Mesenchymal stem cell (in vitro differentiated cells and primary cell): ENCODE measurements around the gene PLSCR5. TPM values are rescaled to one million over a fixed set of nuclear protein-coding genes. Genes with fewer than 3 reads are reported as not detected.

Source experiments
- DNase-seq: peaks from one replicate; pipeline ENCODE4 v3.0.0-alpha.2; 2013
- H2AFZ ChIP-seq: one replicate; pipeline ENCODE4 v1.6.1; 2013; ENCODE audit warnings: low read depth, mild to moderate bottlenecking, control low read depth, inconsistent platforms, low read length, moderate library complexity
- H2AK5ac ChIP-seq: 2 replicates; pipeline ENCODE4 v1.6.1; 2013; ENCODE audit warnings: low read length, moderate library complexity, mild to moderate bottlenecking, inconsistent platforms; ENCODE audit not compliant: severe bottlenecking
- H2BK120ac ChIP-seq: one replicate; pipeline ENCODE4 v1.6.1; 2013; ENCODE audit warnings: low read depth, mild to moderate bottlenecking, inconsistent platforms, low read length, moderate library complexity
- H2BK12ac ChIP-seq, 2 experiments: one replicate each; pipeline ENCODE4 v1.6.1; 2013; ENCODE audit warnings: inconsistent platforms in 2 of 2, low read length in 2 of 2, mild to moderate bottlenecking in 2 of 2, moderate library complexity in 2 of 2, control low read depth in 1 of 2
- H2BK15ac ChIP-seq: one replicate; pipeline ENCODE4 v1.6.1; 2013; ENCODE audit warnings: mild to moderate bottlenecking, low read depth, inconsistent platforms; ENCODE audit not compliant: poor library complexity, severe bottlenecking
- H2BK5ac ChIP-seq: 2 replicates; pipeline ENCODE4 v1.6.1; 2013; ENCODE audit warnings: low read depth, mild to moderate bottlenecking, low read length, control low read depth, inconsistent platforms; ENCODE audit not compliant: poor library complexity, severe bottlenecking
- H3K14ac ChIP-seq, 2 experiments: one replicate each; pipeline ENCODE4 v1.6.1; 2013; ENCODE audit warnings: inconsistent platforms in 2 of 2, low read length in 2 of 2, control low read depth in 1 of 2, mild to moderate bottlenecking in 1 of 2, moderate library complexity in 1 of 2
- H3K18ac ChIP-seq, 2 experiments: one replicate each; pipeline ENCODE4 v1.6.1; 2013; ENCODE audit warnings: inconsistent platforms in 2 of 2, low read length in 2 of 2, control low read depth in 1 of 2, low read depth in 1 of 2, mild to moderate bottlenecking in 1 of 2
- H3K23ac ChIP-seq, 2 experiments: one replicate each; pipeline ENCODE4 v1.6.1; 2013; ENCODE audit warnings: inconsistent platforms in 2 of 2, low read length in 2 of 2, mild to moderate bottlenecking in 2 of 2, moderate library complexity in 2 of 2, control low read depth in 1 of 2
- H3K27ac ChIP-seq: 2 replicates; pipeline ENCODE4 v1.5.1; 2013; ENCODE audit warnings: mild to moderate bottlenecking, moderate library complexity, low read length, control low read depth, inconsistent platforms; ENCODE audit not compliant: poor library complexity, severe bottlenecking
- H3K27me3 ChIP-seq, 2 experiments: 2 replicates each; pipeline versions ENCODE4 v1.6.1 to v1.7.0; 2013; ENCODE audit warnings: low read length in 2 of 2, mild to moderate bottlenecking in 2 of 2, moderate library complexity in 2 of 2, control low read depth in 1 of 2, inconsistent platforms in 1 of 2; ENCODE audit not compliant: control insufficient read depth in 1 of 2, insufficient read depth in 1 of 2
- H3K36me3 ChIP-seq, 2 experiments: 2 replicates each; pipeline versions ENCODE4 v1.6.1 to v1.7.0; 2013; ENCODE audit warnings: low read length in 2 of 2, control low read depth in 1 of 2, inconsistent platforms in 1 of 2, low read depth in 1 of 2, mild to moderate bottlenecking in 1 of 2; ENCODE audit not compliant: insufficient read depth in 2 of 2, control insufficient read depth in 1 of 2
- H3K4ac ChIP-seq, 2 experiments: one replicate each; pipeline ENCODE4 v1.6.1; 2013; ENCODE audit warnings: inconsistent platforms in 2 of 2, low read length in 2 of 2, mild to moderate bottlenecking in 2 of 2, moderate library complexity in 2 of 2, control low read depth in 1 of 2, low read depth in 1 of 2
- H3K4me1 ChIP-seq: 2 replicates; pipeline ENCODE4 v1.6.1; 2013; ENCODE audit warnings: low read depth, low read length, control low read depth; ENCODE audit not compliant: control insufficient read depth, insufficient read depth
- H3K4me2 ChIP-seq: 2 replicates; pipeline ENCODE4 v1.6.1; 2013; ENCODE audit warnings: low read length, mild to moderate bottlenecking, inconsistent platforms; ENCODE audit not compliant: poor library complexity, severe bottlenecking
- H3K4me3 ChIP-seq, 2 experiments: 2 replicates each; pipeline versions ENCODE4 v1.5.1 to v1.7.0; 2013; ENCODE audit warnings: low read length in 2 of 2, mild to moderate bottlenecking in 2 of 2, control low read depth in 1 of 2, low read depth in 1 of 2; ENCODE audit not compliant: insufficient read depth in 1 of 2
- H3K79me1 ChIP-seq: replicated peaks from 2 replicates; pipeline ENCODE4 v1.6.1; 2013; ENCODE audit warnings: mild to moderate bottlenecking, control low read depth, low read length, inconsistent platforms; ENCODE audit not compliant: poor library complexity, severe bottlenecking
- H3K9ac ChIP-seq: 2 replicates; pipeline ENCODE4 v1.7.0; 2013; ENCODE audit warnings: mild to moderate bottlenecking, low read length, moderate library complexity
- H3K9me3 ChIP-seq: 2 replicates; pipeline ENCODE4 v1.7.0; 2013; ENCODE audit warnings: mild to moderate bottlenecking, low read length; ENCODE audit not compliant: control insufficient read depth
- H4K8ac ChIP-seq: one replicate; pipeline ENCODE4 v1.6.1; 2013; ENCODE audit warnings: inconsistent platforms, mild to moderate bottlenecking, low read length, moderate library complexity
- H4K91ac ChIP-seq: one replicate; pipeline ENCODE4 v1.6.1; 2013; ENCODE audit warnings: mild to moderate bottlenecking, low read length, inconsistent platforms
- WGBS: methylation state at CpG from one replicate; pipeline ENCODE4 v1.1.7; 2013; ENCODE audit warnings: mixed read lengths; 5-methylcytosine and 5-hydroxymethylcytosine counted together
- polyA plus RNA-seq, 2 experiments: library from polyadenylated mRNA; stranded (reverse); fragments of 200-250 nt; gene quantifications; one replicate each; pipeline ENCODE4 v1.2.3, GENCODE V29; 2013

PLSCR5 gene, protein sequence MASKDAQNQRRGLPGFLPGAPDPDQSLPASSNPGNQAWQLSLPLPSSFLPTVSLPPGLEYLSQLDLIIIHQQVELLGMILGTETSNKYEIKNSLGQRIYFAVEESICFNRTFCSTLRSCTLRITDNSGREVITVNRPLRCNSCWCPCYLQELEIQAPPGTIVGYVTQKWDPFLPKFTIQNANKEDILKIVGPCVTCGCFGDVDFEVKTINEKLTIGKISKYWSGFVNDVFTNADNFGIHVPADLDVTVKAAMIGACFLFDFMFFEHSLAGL
- polyA plus RNA-seq (2013, experiment 1 of 2): 0.10 TPM
- polyA plus RNA-seq (2013, experiment 2 of 2): 0.04 TPM

DNA sequence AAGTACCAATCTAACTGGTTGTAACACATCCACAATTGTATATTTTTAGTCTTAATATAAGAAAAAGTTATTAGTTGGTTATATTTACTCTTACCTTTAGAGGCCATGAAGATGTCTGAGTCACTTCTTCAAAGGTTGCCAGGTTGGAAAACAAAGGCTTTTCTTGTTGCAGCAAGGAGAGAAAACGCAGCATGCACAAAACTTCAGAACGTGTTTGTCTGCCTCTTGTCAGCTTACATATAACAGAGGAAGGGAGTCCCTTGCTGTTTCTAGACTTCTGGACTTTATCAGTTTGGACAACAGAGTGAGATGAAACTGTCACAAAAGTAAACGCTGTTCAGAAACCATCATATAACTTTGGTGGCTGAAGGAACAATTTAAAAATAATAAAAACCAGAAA is at the start of gene PLSCR5:
Gene PLSCR5 (minus strand): TSS at position 241 of the 400 bp plus-strand sequence. CDS start 134 bp downstream, at position 107.
- H2BK15ac ChIP-seq: no peak within 1 kb of the TSS
- 3% methylated on average over 2 of the region's 3 CpGs for WGBS
- H4K8ac ChIP-seq: no peak within 1 kb of the TSS
- no peaks in the 10 kb centered on the region for H3K4me1 ChIP-seq
- no peaks in the 10 kb centered on the region for H3K79me1 ChIP-seq
- H3K4ac ChIP-seq: no peak within 1 kb of the TSS
- H2BK12ac ChIP-seq: no peak within 1 kb of the TSS
- no peak within 1 kb of the TSS for H3K4me2 ChIP-seq
- no peak for DNase-seq
- no peak within 1 kb of the TSS for H4K91ac ChIP-seq
- no peak within 1 kb of the TSS for H3K14ac ChIP-seq
- no peak within 1 kb of the TSS for H3K4me3 ChIP-seq
- no peak within 1 kb of the TSS for H2BK120ac ChIP-seq
- no peak within 1 kb of the TSS for H3K18ac ChIP-seq
- no peak within 1 kb of the TSS for H2BK5ac ChIP-seq
- no peak within 1 kb of the TSS for H2AK5ac ChIP-seq
- no peaks in the 10 kb centered on the region for H3K9me3 ChIP-seq
- H3K9ac ChIP-seq: no peak within 1 kb of the TSS
- H3K36me3 ChIP-seq: no peaks in the 10 kb centered on the region
- H3K27me3 ChIP-seq: no peaks in the 10 kb centered on the region
- H2AFZ ChIP-seq: no peak within 1 kb of the TSS
- no peak within 1 kb of the TSS for H3K23ac ChIP-seq
- H3K27ac ChIP-seq: no peak within 1 kb of the TSS

DNA sequence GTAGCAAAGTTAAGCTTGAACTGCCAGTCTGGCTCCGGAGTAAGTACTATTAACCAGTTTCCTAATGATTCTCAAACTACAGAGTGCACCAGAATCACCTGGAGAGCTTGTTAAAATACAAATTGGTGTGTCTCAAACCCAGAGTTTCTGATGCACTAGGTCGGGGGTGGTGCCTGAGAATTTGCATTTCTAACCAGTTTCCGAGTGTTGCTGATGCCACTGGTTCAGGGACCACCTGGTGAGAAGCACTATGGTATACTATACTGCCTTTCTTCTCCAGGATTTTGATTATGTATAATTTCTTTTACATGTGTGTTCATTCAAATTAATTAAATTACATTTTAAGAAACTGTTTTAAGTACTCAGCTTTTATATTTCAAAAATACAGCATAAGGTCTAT is 48.8 kb upstream of the PLSCR5 start:
- Histone ChIP-seq H3K14ac (no peak overlapping the region), H3K9me3 (peaks cover 5% of the 10 kb centered on the region), H3K79me1 (no peaks in the 10 kb centered on the region), H3K27ac (no peak overlapping the region), H3K4me3 (no peak overlapping the region), H3K4me1 (no peaks in the 10 kb centered on the region), H3K27me3 (no peaks in the 10 kb centered on the region), H3K23ac (no peak overlapping the region), H4K91ac (no peak overlapping the region), H2BK5ac (no peak overlapping the region), H3K36me3 (no peaks in the 10 kb centered on the region), H2AFZ (no peak overlapping the region), H3K4ac (no peak overlapping the region), H2BK120ac (no peak overlapping the region), H2AK5ac (no peak overlapping the region), H3K4me2 (no peak overlapping the region), H4K8ac (no peak overlapping the region), H2BK12ac (no peak overlapping the region), H3K9ac (no peak overlapping the region), H2BK15ac (no peak overlapping the region), H3K18ac (no peak overlapping the region)
- no peak for DNase-seq
- WGBS: 70% methylated on average over 3 of the region's 3 CpGs

DNA sequence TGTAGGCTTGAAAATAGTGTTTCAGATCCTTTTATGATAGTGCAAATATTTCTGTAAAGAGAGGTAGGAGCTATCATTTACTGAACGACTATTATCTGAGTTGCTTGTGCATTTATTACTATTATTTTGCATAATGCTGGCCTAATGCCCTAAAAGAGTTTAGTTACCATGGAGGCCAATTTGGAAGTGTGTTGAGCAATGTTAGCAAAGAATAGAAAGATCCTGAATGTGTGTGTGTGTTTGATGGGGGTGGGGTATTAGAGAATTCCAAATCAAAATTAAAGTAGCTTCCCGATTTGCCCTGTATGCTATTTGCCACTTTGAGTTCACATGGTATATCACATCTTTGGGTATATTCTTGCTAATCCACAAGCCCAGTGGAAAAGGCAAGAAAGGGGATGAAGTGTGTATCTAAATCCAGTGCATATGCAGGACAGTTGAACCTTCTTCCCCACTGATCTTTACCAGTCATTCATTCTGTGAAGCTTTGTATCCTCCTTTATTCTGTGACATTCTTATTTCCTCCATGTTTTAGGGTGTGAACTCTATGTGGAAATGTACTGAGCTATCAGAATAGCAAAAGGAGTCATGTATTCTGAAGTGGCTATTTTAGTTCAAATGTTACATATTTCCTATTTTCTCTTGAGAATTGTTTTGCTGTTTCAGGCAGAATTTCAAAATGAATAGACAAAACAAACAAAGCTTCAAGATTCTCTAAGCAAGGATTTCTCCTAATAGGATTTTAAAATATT is 45.7 kb upstream of the PLSCR5 start:
- Histone ChIP-seq H3K4me2 (no peak overlapping the region), H3K9me3 (no peaks in the 10 kb centered on the region), H2BK15ac (no peak overlapping the region)

DNA sequence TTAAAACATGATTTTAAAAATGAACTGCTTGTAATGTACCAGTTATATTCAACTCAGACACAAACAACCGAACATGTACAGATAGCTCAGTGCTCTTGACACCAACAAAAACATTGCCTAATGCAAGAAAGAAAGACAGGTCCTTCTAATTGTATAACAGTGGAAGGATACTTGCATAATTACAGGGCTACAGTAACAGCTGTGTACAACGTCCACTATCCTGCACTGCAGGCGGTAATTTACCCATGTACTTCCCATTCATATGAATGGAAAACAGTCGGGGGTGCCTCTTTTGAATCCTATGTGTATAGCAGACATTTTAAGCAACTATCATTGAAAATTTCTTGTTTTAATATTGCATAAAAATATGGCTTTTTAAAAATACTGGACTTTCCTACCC is 41.1 kb upstream of the PLSCR5 start:
- Histone ChIP-seq H3K23ac (no peak overlapping the region), H3K4me1 (no peaks in the 10 kb centered on the region), H3K36me3 (no peaks in the 10 kb centered on the region), H2AK5ac (no peak overlapping the region), H2BK5ac (no peak overlapping the region), H2BK12ac (no peak overlapping the region), H3K27me3 (no peaks in the 10 kb centered on the region), H4K91ac (no peak overlapping the region), H3K4me2 (no peak overlapping the region), H3K18ac (no peak overlapping the region), H3K14ac (no peak overlapping the region), H3K9ac (no peak overlapping the region), H3K79me1 (no peaks in the 10 kb centered on the region), H2BK120ac (no peak overlapping the region), H3K9me3 (no peaks in the 10 kb centered on the region), H3K27ac (no peak overlapping the region), H2BK15ac (no peak overlapping the region), H3K4me3 (no peak overlapping the region), H3K4ac (no peak overlapping the region), H4K8ac (no peak overlapping the region), H2AFZ (no peak overlapping the region)
- DNase-seq: peak; percentile 20
- 80% methylated on average over 1 of the region's 4 CpGs for WGBS

More for the DNA sequence above, 45.7 kb upstream of the PLSCR5 start:
- no peaks in the 10 kb centered on the region for H3K4me1 ChIP-seq
- H2AK5ac ChIP-seq: no peak overlapping the region
- no peak for DNase-seq
- no peaks in the 10 kb centered on the region for H3K27me3 ChIP-seq
- no peak overlapping the region for H3K9ac ChIP-seq
- 100% methylated on average over 1 of the region's 2 CpGs for WGBS
- H4K91ac ChIP-seq: no peak overlapping the region
- no peak overlapping the region for H3K4ac ChIP-seq
- no peak overlapping the region for H3K23ac ChIP-seq
- no peak overlapping the region for H3K18ac ChIP-seq
- no peaks in the 10 kb centered on the region for H3K36me3 ChIP-seq
- no peak overlapping the region for H3K27ac ChIP-seq
- no peak overlapping the region for H4K8ac ChIP-seq
- H2BK12ac ChIP-seq: no peak overlapping the region
- H3K14ac ChIP-seq: no peak overlapping the region
- H2BK5ac ChIP-seq: no peak overlapping the region
- H3K4me3 ChIP-seq: no peak overlapping the region
- H2BK120ac ChIP-seq: no peak overlapping the region
- H3K79me1 ChIP-seq: no peaks in the 10 kb centered on the region
- H2AFZ ChIP-seq: no peak overlapping the region
